HPDE6-E6E7 (cell line): ENCODE measurements around the gene FMN2.

Experiments
- DNase-seq: peaks from one replicate; pipeline ENCODE4 v3.0.0; 2011; ENCODE audit warnings: missing footprints; ENCODE audit errors: extremely low spot score

The FMN2 gene

GRCh38 chr1:240491796-240492195, 400.1 kb downstream of the FMN2 start:
- no peak for DNase-seq

- no peak for DNase-seq
Measured at GRCh38 chr1:240492832-240493440, 401.3 kb downstream of the FMN2 start.

GRCh38 chr1:240495601-240496000, 403.9 kb downstream of the FMN2 start:
- no peak for DNase-seq

- DNase-seq: no peak
Measured at GRCh38 chr1:240496356-240496755, 404.7 kb downstream of the FMN2 start.

- no peak for DNase-seq
Measured at GRCh38 chr1:240496941-240497340, 405.3 kb downstream of the FMN2 start.

GRCh38 chr1:240497908-240498307, 406.2 kb downstream of the FMN2 start:
- DNase-seq: no peak

- DNase-seq: no peak
Measured at GRCh38 chr1:240498335-240498734, 406.7 kb downstream of the FMN2 start.

GRCh38 chr1:240499012-240499411, 407.3 kb downstream of the FMN2 start:
- no peak for DNase-seq

- no peak for DNase-seq
Measured at GRCh38 chr1:240500647-240501046, 409.0 kb downstream of the FMN2 start.

- DNase-seq: no peak
Measured at GRCh38 chr1:240501115-240501514, 409.4 kb downstream of the FMN2 start.

GRCh38 chr1:240503036-240503435, 411.4 kb downstream of the FMN2 start:
- no peak for DNase-seq

GRCh38 chr1:240503558-240503957, 411.9 kb downstream of the FMN2 start:
- DNase-seq: no peak

- DNase-seq: no peak
Measured at GRCh38 chr1:240506176-240506575, 414.5 kb downstream of the FMN2 start.

- no peak for DNase-seq
Measured at GRCh38 chr1:240508201-240508600, 416.5 kb downstream of the FMN2 start.

- DNase-seq: no peak
Measured at GRCh38 chr1:240508950-240509349, 417.3 kb downstream of the FMN2 start.

- no peak for DNase-seq
Measured at GRCh38 chr1:240511789-240512188, 420.1 kb downstream of the FMN2 start.

GRCh38 chr1:240515505-240515904, 423.8 kb downstream of the FMN2 start:
- DNase-seq: no peak

GRCh38 chr1:240516069-240516468, 424.4 kb downstream of the FMN2 start:
- DNase-seq: no peak

- DNase-seq: no peak
Measured at GRCh38 chr1:240517891-240518290, 426.2 kb downstream of the FMN2 start.

- no peak for DNase-seq
Measured at GRCh38 chr1:240522122-240522822, 430.6 kb downstream of the FMN2 start.

GRCh38 chr1:240524356-240525069, 432.8 kb downstream of the FMN2 start:
- DNase-seq: no peak
